Measurements from ENCODE around the gene TMEM59L. TPM values are rescaled to one million over a fixed set of nuclear protein-coding genes. Genes with fewer than 3 reads are reported as not detected.
"Not testable (repeated sequence)": the region's sequence is repeated elsewhere in the genome, so short reads cannot be mapped to it uniquely, and the experiment has no call there.

TMEM59L gene
- total and polyA plus RNA-seq, 10 donors, result 0.15 to 0.74 (median 0.49) TPM; not detected in 5

- Histone ChIP-seq H3K4me3 (no peak overlapping the region), H3K9me3 (no peaks in the 10 kb centered on the region), H3K36me3 (no peaks in the 10 kb centered on the region), H3K27me3 (replicated peaks in 1 of 7) (peaks cover 0 to 89% (median 27%) of the 10 kb centered on the region in 7 donors), H3K4me1 (peaks cover 9 to 39% (median 28%) of the 10 kb centered on the region in 6 donors), H3K27ac (no peak overlapping the region)
- 45 to 56% (median 47%) methylated on average over 18 to 25 of the region's 25 CpGs for WGBS, 5 donors
- intact Hi-C loops (cut with DNase I; ENCODE audit: low total_unique reads), result no loop called here
- DNase-seq, result no peak
- TF ChIP-seq CTCF (IDR thresholded peaks at IDR 0.05 in 8 of 11, conservative IDR thresholded peaks at IDR 0.05 in 3 of 11) (no peak), POLR2AphosphoS5 (IDR thresholded peaks at IDR 0.05) (no peak), POLR2A (IDR thresholded peaks at IDR 0.05) (no peak)
These were observed 14.6 kb upstream of the TMEM59L start for GRCh38 chr19:18597809-18598660.

GRCh38 chr19:18599485-18599884 is 13.2 kb upstream of the TMEM59L start:
- DNase-seq, result no peak
- intact Hi-C loops (cut with DNase I; ENCODE audit: low total_unique reads), result no loop called here

GRCh38 chr19:18600692-18601397 is 11.8 kb upstream of the TMEM59L start:
- H3K36me3 ChIP-seq; H3K4me3 ChIP-seq; H3K27ac ChIP-seq; H3K9me3 ChIP-seq; intact Hi-C loops (cut with DNase I; ENCODE audit: low total_unique reads); DNase-seq: not testable (repeated sequence)
- 85 to 93% (median 89%) methylated on average over 15 of the region's 15 CpGs for WGBS, 5 donors
- Histone ChIP-seq H3K4me1 (peaks cover 0 to 40% (median 18%) of the 10 kb centered on the region in 6 donors), H3K27me3 (replicated peaks in 1 of 7) (peaks cover 10 to 97% (median 55%) of the 10 kb centered on the region in 7 donors)

More at GRCh38 chr19:18599485-18599884, 13.2 kb upstream of the TMEM59L start:
- Histone ChIP-seq H3K4me1 (peaks cover 7 to 39% (median 24%) of the 10 kb centered on the region in 6 donors), H3K9me3 (no peaks in the 10 kb centered on the region), H3K27ac (no peak overlapping the region), H3K4me3 (no peak overlapping the region), H3K27me3 (replicated peaks in 1 of 7) (peaks cover 8 to 97% (median 41%) of the 10 kb centered on the region in 7 donors), H3K36me3 (no peaks in the 10 kb centered on the region)
- TF ChIP-seq POLR2A (IDR thresholded peaks at IDR 0.05), result no peak
- no peak for TF ChIP-seq CTCF (IDR thresholded peaks at IDR 0.05 in 8 of 11, conservative IDR thresholded peaks at IDR 0.05 in 3 of 11)
- no peak for TF ChIP-seq POLR2AphosphoS5 (IDR thresholded peaks at IDR 0.05)
- WGBS, 5 donors, result 70 to 91% (median 88%) methylated on average over 10 to 20 of the region's 20 CpGs

- TF ChIP-seq CTCF (IDR thresholded peaks at IDR 0.05 in 8 of 11, conservative IDR thresholded peaks at IDR 0.05 in 3 of 11) (no peak), POLR2AphosphoS5 (IDR thresholded peaks at IDR 0.05) (no peak), POLR2A (IDR thresholded peaks at IDR 0.05) (no peak)
- H3K4me1 ChIP-seq, result peaks cover 0 to 40% (median 19%) of the 10 kb centered on the region in 6 donors
- no peaks in the 10 kb centered on the region for H3K36me3 ChIP-seq
- no peaks in the 10 kb centered on the region for H3K9me3 ChIP-seq
- H3K27ac ChIP-seq, result no peak overlapping the region
- peaks cover 10 to 95% (median 60%) of the 10 kb centered on the region in 7 donors for H3K27me3 ChIP-seq (replicated peaks in 1 of 7)
- 58 to 71% (median 69%) methylated on average over 4 of the region's 4 CpGs for WGBS, 5 donors
- intact Hi-C loops (cut with DNase I; ENCODE audit: low total_unique reads), result no loop called here
- H3K4me3 ChIP-seq, result no peak overlapping the region
- DNase-seq, result no peak
These were observed 10.8 kb upstream of the TMEM59L start for GRCh38 chr19:18601875-18602274.

Data from spleen (tissue), 11 donors.